ENCODE measurements around the gene CT83. TPM values are rescaled to one million over a fixed set of nuclear protein-coding genes. Genes with fewer than 3 reads are reported as not detected.

Gene CT83, protein sequence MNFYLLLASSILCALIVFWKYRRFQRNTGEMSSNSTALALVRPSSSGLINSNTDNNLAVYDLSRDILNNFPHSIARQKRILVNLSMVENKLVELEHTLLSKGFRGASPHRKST
- total RNA-seq (2014; rRNA removed; shearing (Covaris generic)), result not detected in 2 replicates
- not detected in 2 replicates for polyA plus RNA-seq (2016; fragmentation: Nextera tagmentation; extraction: Ambion mirVana)

DNA sequence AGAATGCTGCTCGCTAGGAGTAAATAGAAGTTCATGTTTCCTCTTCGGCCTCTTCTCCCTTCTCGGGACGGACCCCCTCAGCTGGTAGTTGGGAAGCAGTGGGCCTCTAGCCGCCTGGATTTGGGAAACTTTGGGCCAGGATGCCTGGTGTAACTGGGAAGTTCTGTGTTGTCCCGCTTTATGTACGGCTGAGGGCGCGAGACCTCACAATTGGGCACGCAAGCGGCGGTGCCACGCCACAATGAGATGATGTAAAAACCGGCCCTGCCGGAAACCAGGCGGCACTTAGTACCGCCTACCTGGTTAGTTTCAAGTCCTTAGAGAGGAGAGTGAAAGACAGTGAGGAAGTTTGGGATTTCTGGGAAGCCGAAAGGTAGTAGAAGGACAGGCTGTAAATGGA, at the start of gene CT83:
Gene CT83 (minus strand): TSS at position 155 of the 400 bp plus-strand sequence. CDS start 120 bp downstream, at position 35.
- no peaks in the 10 kb centered on the region for H3F3A ChIP-seq (ENCODE audit: insufficient read depth)
- H3K27me3 ChIP-seq (replicated peaks; ENCODE audit: insufficient read depth), result no peaks in the 10 kb centered on the region
- H2AFZ ChIP-seq, result no peak within 1 kb of the TSS
- H3K9me3 ChIP-seq (ENCODE audit: low read depth), result no peaks in the 10 kb centered on the region
- no peak within 1 kb of the TSS for H3K4me2 ChIP-seq (ENCODE audit: unreplicated experiment)
- H3K4me1 ChIP-seq (ENCODE audit: insufficient read depth), result no peaks in the 10 kb centered on the region
- TF ChIP-seq EZH2 (IDR thresholded peaks at IDR 0.05; ENCODE audit: insufficient read depth, poor library complexity, severe bottlenecking) (no peak), EZH2phosphoT487 (IDR thresholded peaks at IDR 0.05; ENCODE audit: insufficient read depth, low read depth) (no peak)
- H3K79me2 ChIP-seq (ENCODE audit: insufficient read depth), result no peaks in the 10 kb centered on the region
- H3K9ac ChIP-seq, result no peak within 1 kb of the TSS
- WGBS, 2 experiments (ENCODE audit: low coverage in 1 of 2, low lambda C conversion rate in 2 of 2, missing lambda C conversion rate in 2 of 2), result 83 to 94% methylated on average over 12 to 17 of the region's 18 CpGs
- H3K4me3 ChIP-seq, result no peak within 1 kb of the TSS
- H3K36me3 ChIP-seq (ENCODE audit: low read depth), result no peaks in the 10 kb centered on the region
- H3K27ac ChIP-seq, result no peak within 1 kb of the TSS
- no peaks in the 10 kb centered on the region for H4K20me1 ChIP-seq (ENCODE audit: insufficient read depth)
- no peaks in the 10 kb centered on the region for H3K9me2 ChIP-seq (ENCODE audit: insufficient read depth)
- in situ Hi-C loops (cut with MboI), result loop anchor here (25.0 kb wide), 1 partner anchor 251 kb away; no protein-coding TSS in a partner anchor
- DNase-seq, result no peak

DNA sequence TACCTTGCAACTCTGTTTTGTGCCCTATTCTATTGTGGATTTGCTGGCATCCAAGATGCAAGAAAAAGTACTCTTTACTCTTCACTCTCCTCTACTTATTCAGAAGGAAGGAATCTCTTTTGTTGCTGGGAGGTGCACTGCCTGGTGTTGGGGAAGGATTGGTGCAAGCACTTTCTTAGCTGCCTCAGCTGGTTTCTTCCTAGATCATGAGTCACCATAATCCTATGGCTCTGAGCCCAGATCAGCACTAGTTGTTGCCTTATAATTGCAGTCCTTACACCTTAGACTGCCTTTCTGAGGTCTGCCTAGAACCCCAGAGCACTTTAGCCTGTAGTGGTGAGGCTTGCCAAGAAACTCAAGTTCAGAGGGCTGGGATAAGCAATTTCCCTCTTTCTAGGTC, 37.0 kb upstream of the CT83 start:
- Histone ChIP-seq H3K9ac (no peak overlapping the region), H3K79me2 (ENCODE audit: insufficient read depth) (no peaks in the 10 kb centered on the region), H4K20me1 (ENCODE audit: insufficient read depth) (no peaks in the 10 kb centered on the region), H3K4me2 (ENCODE audit: unreplicated experiment) (no peak overlapping the region), H3K27me3 (replicated peaks; ENCODE audit: insufficient read depth) (no peaks in the 10 kb centered on the region), H3F3A (ENCODE audit: insufficient read depth) (no peaks in the 10 kb centered on the region), H3K4me1 (ENCODE audit: insufficient read depth) (no peaks in the 10 kb centered on the region), H3K36me3 (ENCODE audit: low read depth) (no peaks in the 10 kb centered on the region), H3K9me2 (ENCODE audit: insufficient read depth) (no peaks in the 10 kb centered on the region), H2AFZ (no peak overlapping the region), H3K4me3 (no peak overlapping the region), H3K9me3 (ENCODE audit: low read depth) (no peaks in the 10 kb centered on the region), H3K27ac (no peak overlapping the region)
- in situ Hi-C loops (cut with MboI), result loop anchor here (25.0 kb wide), 2 partner anchors 463 to 1488 kb away; no protein-coding TSS in a partner anchor
- TF ChIP-seq EZH2phosphoT487 (IDR thresholded peaks at IDR 0.05; ENCODE audit: insufficient read depth, low read depth) (no peak), EZH2 (IDR thresholded peaks at IDR 0.05; ENCODE audit: insufficient read depth, poor library complexity, severe bottlenecking) (no peak)
- DNase-seq, result peak; percentile 26

DNA sequence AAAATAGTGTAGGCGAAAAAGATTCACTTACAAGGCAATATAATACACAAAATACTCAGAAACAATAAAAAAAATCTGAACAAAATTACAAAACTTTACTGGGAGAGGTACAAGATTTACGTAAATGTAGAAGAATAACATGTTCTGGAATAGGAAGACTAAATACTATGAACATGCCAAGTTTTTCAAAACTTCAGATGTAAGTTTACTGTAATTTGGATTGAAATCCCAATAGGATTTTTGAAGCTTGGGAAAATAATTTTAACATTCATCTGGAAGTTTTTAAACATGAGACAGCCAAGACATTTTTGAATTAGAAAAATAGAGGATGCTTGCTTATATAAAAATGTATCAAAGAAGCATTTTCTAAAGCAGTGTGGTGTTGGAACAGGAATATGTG, 30.5 kb upstream of the CT83 start:
- TF ChIP-seq EZH2phosphoT487 (IDR thresholded peaks at IDR 0.05; ENCODE audit: insufficient read depth, low read depth), result no peak
- TF ChIP-seq EZH2 (IDR thresholded peaks at IDR 0.05; ENCODE audit: insufficient read depth, poor library complexity, severe bottlenecking), result no peak
- Histone ChIP-seq H3K4me1 (ENCODE audit: insufficient read depth) (no peaks in the 10 kb centered on the region), H3K9me2 (ENCODE audit: insufficient read depth) (no peaks in the 10 kb centered on the region), H3K36me3 (ENCODE audit: low read depth) (no peaks in the 10 kb centered on the region), H3K27ac (no peak overlapping the region), H3K9ac (no peak overlapping the region), H3K27me3 (replicated peaks; ENCODE audit: insufficient read depth) (no peaks in the 10 kb centered on the region), H3K4me2 (ENCODE audit: unreplicated experiment) (no peak overlapping the region), H2AFZ (no peak overlapping the region), H3F3A (ENCODE audit: insufficient read depth) (no peaks in the 10 kb centered on the region), H3K9me3 (ENCODE audit: low read depth) (no peaks in the 10 kb centered on the region), H3K79me2 (ENCODE audit: insufficient read depth) (no peaks in the 10 kb centered on the region), H3K4me3 (no peak overlapping the region), H4K20me1 (ENCODE audit: insufficient read depth) (no peaks in the 10 kb centered on the region)
- no peak for DNase-seq
- in situ Hi-C loops (cut with MboI), result loop anchor here (25.0 kb wide), 2 partner anchors 469 to 1494 kb away; no protein-coding TSS in a partner anchor
- 8 to 13% methylated on average over 2 of the region's 2 CpGs for WGBS, 2 experiments (ENCODE audit: low coverage in 1 of 2, low lambda C conversion rate in 2 of 2, missing lambda C conversion rate in 2 of 2)

DNA sequence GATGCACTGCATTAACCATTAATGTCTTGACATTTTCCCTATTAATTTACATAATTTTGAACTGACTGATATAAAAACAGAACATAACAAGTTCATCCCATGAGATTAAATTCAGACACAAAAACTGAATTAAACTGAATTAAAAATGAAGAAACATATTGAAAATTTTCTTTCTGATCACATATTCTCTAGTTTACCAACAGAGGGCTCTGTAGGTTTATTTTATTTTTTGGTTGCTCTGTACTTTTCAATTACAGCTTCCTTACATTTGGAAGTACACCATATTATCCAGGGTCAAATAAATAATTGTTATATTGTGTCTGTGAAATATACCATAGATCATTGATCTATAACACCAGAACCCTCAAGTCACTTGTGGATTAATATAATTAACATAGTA, 27.3 kb upstream of the CT83 start:
- no peaks in the 10 kb centered on the region for H3K9me3 ChIP-seq (ENCODE audit: low read depth)
- in situ Hi-C loops (cut with MboI), result loop anchor here (25.0 kb wide), 2 partner anchors 472 to 1497 kb away; no protein-coding TSS in a partner anchor
- H3K27ac ChIP-seq, result no peak overlapping the region
- no peaks in the 10 kb centered on the region for H3K36me3 ChIP-seq (ENCODE audit: low read depth)
- peak; percentile 19 for DNase-seq
- H3K9ac ChIP-seq, result no peak overlapping the region
- H3F3A ChIP-seq (ENCODE audit: insufficient read depth), result no peaks in the 10 kb centered on the region
- H3K27me3 ChIP-seq (replicated peaks; ENCODE audit: insufficient read depth), result no peaks in the 10 kb centered on the region
- H3K4me2 ChIP-seq (ENCODE audit: unreplicated experiment), result no peak overlapping the region
- H4K20me1 ChIP-seq (ENCODE audit: insufficient read depth), result no peaks in the 10 kb centered on the region
- H3K9me2 ChIP-seq (ENCODE audit: insufficient read depth), result no peaks in the 10 kb centered on the region
- TF ChIP-seq EZH2phosphoT487 (IDR thresholded peaks at IDR 0.05; ENCODE audit: insufficient read depth, low read depth) (no peak), EZH2 (IDR thresholded peaks at IDR 0.05; ENCODE audit: insufficient read depth, poor library complexity, severe bottlenecking) (no peak)
- no peaks in the 10 kb centered on the region for H3K79me2 ChIP-seq (ENCODE audit: insufficient read depth)
- H3K4me1 ChIP-seq (ENCODE audit: insufficient read depth), result no peaks in the 10 kb centered on the region
- H2AFZ ChIP-seq, result no peak overlapping the region
- no peak overlapping the region for H3K4me3 ChIP-seq
